CD4-positive, alpha-beta T cell treated with Interleukin-4 for 1 hour (primary cell): ENCODE results near the gene NACA2.

Experiments used
- DNase-seq, 2 donors: peaks; one replicate each; pipeline ENCODE4 v3.0.0-alpha.2; 2020 to 2022

NACA2 gene

DNA sequence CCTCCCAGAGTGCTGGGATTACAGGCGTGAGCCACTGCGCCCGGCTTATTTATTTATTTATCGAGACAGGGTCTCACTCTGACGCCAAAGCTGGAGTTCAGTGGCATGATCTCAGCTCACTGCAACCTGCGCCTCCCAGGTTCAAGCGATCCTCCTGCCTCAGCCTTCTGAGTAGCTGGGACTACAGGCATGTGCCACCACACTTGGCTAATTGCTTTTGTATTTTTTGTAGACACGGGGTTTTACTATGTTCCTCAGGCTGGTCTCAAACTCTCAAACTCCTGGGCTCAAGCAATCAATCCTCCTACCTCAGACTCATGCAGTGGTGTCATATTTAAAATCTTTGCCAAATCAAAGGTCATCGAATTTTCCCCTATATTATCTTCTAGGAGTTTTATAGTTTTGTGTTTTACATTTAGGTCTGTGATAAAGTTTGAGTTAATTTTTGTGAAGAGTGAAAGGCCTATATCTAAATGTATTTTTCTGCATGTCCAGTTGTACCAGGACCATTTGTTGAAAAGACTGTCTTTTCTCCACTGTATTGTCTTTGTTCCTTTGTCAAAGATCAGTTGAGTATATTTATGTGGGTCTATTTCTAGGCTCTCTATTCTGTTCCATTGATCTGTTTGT lies 47.1 kb downstream of the NACA2 start:
- DNase-seq = no peak

DNA sequence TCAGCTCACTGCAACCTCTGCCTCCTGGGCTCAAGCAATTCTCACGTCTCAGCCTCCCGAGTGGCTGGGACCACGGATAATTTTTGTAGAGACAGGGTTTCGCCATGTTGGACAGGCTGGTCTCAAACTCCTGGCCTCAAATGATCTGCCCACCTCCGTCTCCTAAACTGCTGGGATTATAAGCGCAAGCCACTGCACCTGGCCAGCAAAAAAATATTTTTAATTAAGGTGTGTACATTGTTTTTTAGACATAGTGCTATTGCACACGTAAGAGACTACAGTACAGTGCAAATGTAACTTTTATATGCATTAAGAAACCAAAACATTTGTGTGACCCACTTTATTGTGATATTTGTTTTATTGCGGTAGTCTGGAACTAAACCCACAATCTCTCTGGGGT lies 49.0 kb downstream of the NACA2 start:
- DNase-seq = no peak

DNA sequence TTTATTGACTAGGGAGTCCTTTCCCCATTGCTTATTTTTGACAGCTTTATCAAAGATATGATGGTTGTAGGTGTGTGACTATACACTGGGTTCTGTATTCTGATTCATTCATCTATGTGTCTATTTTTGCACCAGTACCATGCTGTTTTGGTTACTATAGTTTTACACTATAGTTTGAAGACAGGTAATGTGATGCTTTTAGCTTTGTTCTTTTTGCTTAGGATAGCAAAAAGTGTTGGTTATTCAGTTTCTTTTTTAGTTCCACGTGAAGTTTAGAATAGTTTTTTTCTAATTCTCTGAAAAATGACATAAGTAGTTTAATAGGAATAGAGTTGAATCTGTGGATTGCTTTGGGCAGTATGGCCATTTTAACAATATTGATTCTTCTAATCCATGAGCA lies 50.1 kb downstream of the NACA2 start:
- DNase-seq = no peak
